Measurements from ENCODE around the gene DMBT1.
"Not testable (repeated sequence)": the region's sequence is repeated elsewhere in the genome, so short reads cannot be mapped to it uniquely, and the experiment has no call there.

Gene DMBT1

DNA sequence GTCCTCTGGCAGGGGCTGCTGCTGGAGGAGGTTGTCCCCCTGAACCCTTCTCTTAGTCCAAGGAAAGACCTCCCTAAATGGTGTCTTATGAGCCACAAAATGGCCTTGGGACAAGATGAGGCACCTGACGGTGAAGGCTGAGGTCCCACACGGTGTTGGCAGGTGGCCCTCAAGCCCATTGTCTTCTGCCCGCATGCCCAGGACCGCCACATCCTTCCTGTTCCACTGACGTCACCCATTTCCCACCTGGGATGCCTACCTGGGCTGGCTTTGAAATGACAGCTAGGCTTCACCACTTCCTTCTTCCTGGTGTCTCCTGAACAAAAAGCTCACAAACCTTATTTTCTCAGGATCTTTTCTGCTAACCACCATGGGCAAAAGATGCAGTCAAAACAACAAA is 2.1 kb upstream of the DMBT1 start:
- H3K36me3 Mint-ChIP-seq: no peaks in the 10 kb centered on the region
- no peaks in the 10 kb centered on the region for H3K9me3 Mint-ChIP-seq
- H3K27ac Mint-ChIP-seq: peak overlapping the region; percentile 72
- H3K4me3 Mint-ChIP-seq: no peak overlapping the region
- DNase-seq (ENCODE audit: low spot score in 2 of 2) (no peak), ATAC-seq (peak; percentile 16)
- peaks cover 32% of the 10 kb centered on the region for H3K4me1 Mint-ChIP-seq

GRCh38 chr10:122559228-122559627 is 1.3 kb upstream of the DMBT1 start:
- peak; percentile 49 for ATAC-seq
- H3K9me3 Mint-ChIP-seq: no peaks in the 10 kb centered on the region
- H3K27ac Mint-ChIP-seq: peak overlapping the region; percentile 72
- H3K36me3 Mint-ChIP-seq: no peaks in the 10 kb centered on the region
- DNase-seq (ENCODE audit: low spot score in 2 of 2): no peak
- H3K4me3 Mint-ChIP-seq: no peak overlapping the region
- H3K4me1 Mint-ChIP-seq: peaks cover 32% of the 10 kb centered on the region

GRCh38 chr10:122561212-122561611 is 658 bp downstream of the DMBT1 start:
- Mint-ChIP-seq H3K4me1 (peaks cover 32% of the 10 kb centered on the region), H3K36me3 (no peaks in the 10 kb centered on the region), H3K4me3 (no peak overlapping the region), H3K9me3 (no peaks in the 10 kb centered on the region), H3K27ac (no peak overlapping the region)
- DNase-seq (ENCODE audit: low spot score in 2 of 2): no peak
- ATAC-seq: no peak

DNA sequence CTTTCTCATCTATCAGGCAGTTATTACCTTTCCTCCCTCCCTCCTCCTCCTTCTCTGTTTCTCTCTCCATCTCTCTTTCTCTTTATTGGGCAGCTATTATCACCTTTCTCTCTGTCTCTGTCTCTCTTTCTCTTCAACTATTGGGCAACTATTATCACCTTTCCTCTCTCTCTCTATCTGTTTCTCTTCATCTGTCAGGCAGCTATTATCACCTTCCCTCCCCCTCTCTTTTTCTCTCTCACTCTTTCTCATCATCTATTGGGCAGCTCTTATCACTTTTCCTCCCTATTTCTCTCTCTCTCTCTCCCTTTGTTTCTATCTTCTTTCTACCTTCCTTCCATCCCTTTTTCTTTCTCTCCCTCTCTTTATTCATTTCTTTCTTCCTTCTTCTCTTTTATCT is 1.2 kb downstream of the DMBT1 start:
- Mint-ChIP-seq H3K27ac (no peak overlapping the region), H3K4me3 (no peak overlapping the region), H3K9me3 (no peaks in the 10 kb centered on the region)

DNA sequence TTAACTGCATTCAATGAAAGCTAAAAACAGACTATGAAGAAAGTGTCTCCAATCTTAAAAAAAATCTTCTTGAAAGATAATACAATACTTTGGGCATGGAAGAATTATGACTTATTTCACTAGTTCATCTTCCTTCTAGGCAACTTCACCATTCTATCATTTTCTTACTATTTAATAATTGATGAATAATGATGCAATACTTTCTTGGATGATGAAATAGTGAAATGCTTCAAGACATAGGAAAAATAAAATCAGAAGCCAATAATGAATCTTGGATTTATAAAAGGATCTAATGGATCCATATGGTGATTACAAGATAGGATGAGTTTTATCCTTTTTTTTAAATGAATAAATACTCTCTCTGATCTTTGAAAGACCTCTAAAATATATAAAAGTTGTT is 4.4 kb downstream of the DMBT1 start:
- peaks cover 12% of the 10 kb centered on the region for H3K4me1 Mint-ChIP-seq
- DNase-seq (ENCODE audit: low spot score in 2 of 2) (no peak), ATAC-seq (no peak)
- no peaks in the 10 kb centered on the region for H3K36me3 Mint-ChIP-seq
- no peaks in the 10 kb centered on the region for H3K9me3 Mint-ChIP-seq
- H3K4me3 Mint-ChIP-seq: no peak overlapping the region
- no peak overlapping the region for H3K27ac Mint-ChIP-seq

More for the DNA sequence above, 1.2 kb downstream of the DMBT1 start:
- DNase-seq (ENCODE audit: low spot score in 2 of 2) (no peak), ATAC-seq (no peak)
- Mint-ChIP-seq H3K36me3 (no peaks in the 10 kb centered on the region), H3K4me1 (peaks cover 32% of the 10 kb centered on the region)

- peak; percentile 49 for ATAC-seq
- peak; percentile 66 to 85 for DNase-seq (ENCODE audit: low spot score in 2 of 2)
- Mint-ChIP-seq H3K4me1 (peaks cover 11% of the 10 kb centered on the region), H3K27ac (no peak overlapping the region), H3K9me3 (no peaks in the 10 kb centered on the region), H3K4me3 (no peak overlapping the region), H3K36me3 (no peaks in the 10 kb centered on the region)
Measured at GRCh38 chr10:122565766-122566206, 5.2 kb downstream of the DMBT1 start.

- H3K4me1 Mint-ChIP-seq: peaks cover 6% of the 10 kb centered on the region
- no peaks in the 10 kb centered on the region for H3K36me3 Mint-ChIP-seq
- H3K9me3 Mint-ChIP-seq: no peaks in the 10 kb centered on the region
- no peak overlapping the region for H3K27ac Mint-ChIP-seq
- ATAC-seq: no peak
- no peak for DNase-seq (ENCODE audit: low spot score in 2 of 2)
- no peak overlapping the region for H3K4me3 Mint-ChIP-seq
Measured at GRCh38 chr10:122566632-122567031, 6.1 kb downstream of the DMBT1 start.

GRCh38 chr10:122567056-122567660 is 6.6 kb downstream of the DMBT1 start:
- H3K9me3 Mint-ChIP-seq: no peaks in the 10 kb centered on the region
- DNase-seq (ENCODE audit: low spot score in 2 of 2) (peak; percentile 35 to 62), ATAC-seq (peak; percentile 63)
- H3K27ac Mint-ChIP-seq: no peak overlapping the region
- H3K4me1 Mint-ChIP-seq: peaks cover under 1% of the 10 kb centered on the region
- H3K36me3 Mint-ChIP-seq: no peaks in the 10 kb centered on the region
- H3K4me3 Mint-ChIP-seq: no peak overlapping the region

DNA sequence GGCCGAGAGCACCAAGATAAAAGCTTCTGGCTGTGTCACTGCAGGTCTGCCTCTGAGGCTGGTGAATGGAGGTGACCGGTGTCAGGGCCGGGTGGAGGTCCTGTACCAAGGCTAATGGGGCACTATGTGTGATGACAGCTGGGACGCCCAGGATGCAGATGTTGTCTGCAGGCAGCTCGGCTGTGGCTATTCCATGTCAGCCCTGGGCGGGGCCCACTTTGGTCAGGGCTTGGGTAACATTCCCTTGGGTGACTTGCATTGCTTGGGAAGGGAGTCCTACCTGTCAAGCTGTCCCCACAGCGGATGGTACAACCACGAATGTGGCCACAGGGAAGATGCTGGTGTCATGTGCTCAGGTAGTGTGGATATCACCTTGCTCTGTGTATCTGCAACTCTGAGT is 8.0 kb downstream of the DMBT1 start:
- Mint-ChIP-seq H3K36me3 (no peaks in the 10 kb centered on the region), H3K4me1 (no peaks in the 10 kb centered on the region)

DNA sequence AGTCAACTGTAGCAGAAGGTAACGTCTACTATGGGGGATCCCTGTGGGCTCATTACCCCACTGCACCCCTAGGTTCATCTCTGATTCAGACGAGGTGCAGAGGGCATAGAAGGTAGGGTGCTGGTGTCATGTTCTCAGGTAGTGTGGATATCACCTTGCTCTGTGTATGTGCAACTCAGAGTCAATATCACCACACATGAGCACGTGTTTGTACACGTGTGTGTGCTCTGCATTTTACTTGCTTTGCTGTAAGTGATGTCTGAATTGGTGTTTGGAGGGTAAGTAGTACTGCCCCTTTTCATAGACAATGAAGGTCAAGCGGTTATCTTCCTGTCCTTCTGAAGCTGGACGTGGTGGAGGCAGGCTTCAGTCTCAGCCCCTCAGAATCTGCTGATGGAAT is 10.4 kb downstream of the DMBT1 start:
- Mint-ChIP-seq H3K4me3 (no peak overlapping the region), H3K27ac (no peak overlapping the region), H3K4me1 (no peaks in the 10 kb centered on the region), H3K36me3 (no peaks in the 10 kb centered on the region), H3K9me3 (no peaks in the 10 kb centered on the region)
- DNase-seq (ENCODE audit: low spot score in 2 of 2) (no peak), ATAC-seq (no peak)

More for the DNA sequence above, 8.0 kb downstream of the DMBT1 start:
- Mint-ChIP-seq H3K27ac (no peak overlapping the region), H3K9me3 (no peaks in the 10 kb centered on the region), H3K4me3 (no peak overlapping the region)
- no peak for DNase-seq (ENCODE audit: low spot score in 2 of 2)
- ATAC-seq: no peak

GRCh38 chr10:122571892-122572291 is 11.3 kb downstream of the DMBT1 start:
- H3K4me1 Mint-ChIP-seq: no peaks in the 10 kb centered on the region
- H3K27ac Mint-ChIP-seq: no peak overlapping the region
- H3K9me3 Mint-ChIP-seq: no peaks in the 10 kb centered on the region
- no peak for DNase-seq (ENCODE audit: low spot score in 2 of 2)
- H3K4me3 Mint-ChIP-seq: no peak overlapping the region
- H3K36me3 Mint-ChIP-seq: no peaks in the 10 kb centered on the region
- no peak for ATAC-seq

DNA sequence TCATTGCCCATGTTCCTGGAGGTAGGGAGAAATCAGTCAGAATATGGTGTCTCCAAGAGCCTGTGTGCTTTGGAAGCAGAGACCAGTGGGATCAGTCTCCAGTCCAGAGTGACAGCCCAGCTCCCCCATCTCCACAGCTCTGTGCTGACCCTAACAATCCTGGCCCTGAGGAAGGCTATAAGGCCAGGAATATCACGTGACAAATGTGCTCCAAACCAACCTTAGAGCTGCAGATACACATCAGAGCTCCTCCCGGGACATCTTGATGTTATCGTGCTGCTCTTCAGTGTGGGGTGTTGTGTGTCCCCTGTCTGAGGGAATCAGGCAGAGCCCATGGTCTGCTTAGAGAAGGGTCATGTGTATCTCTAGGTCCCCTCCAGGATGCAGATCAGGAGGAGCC is 15.2 kb downstream of the DMBT1 start:
- no peaks in the 10 kb centered on the region for H3K9me3 Mint-ChIP-seq
- ATAC-seq: no peak
- no peak overlapping the region for H3K4me3 Mint-ChIP-seq
- no peak for DNase-seq (ENCODE audit: low spot score in 2 of 2)
- H3K4me1 Mint-ChIP-seq: no peaks in the 10 kb centered on the region
- H3K36me3 Mint-ChIP-seq: no peaks in the 10 kb centered on the region
- H3K27ac Mint-ChIP-seq: no peak overlapping the region

DNA sequence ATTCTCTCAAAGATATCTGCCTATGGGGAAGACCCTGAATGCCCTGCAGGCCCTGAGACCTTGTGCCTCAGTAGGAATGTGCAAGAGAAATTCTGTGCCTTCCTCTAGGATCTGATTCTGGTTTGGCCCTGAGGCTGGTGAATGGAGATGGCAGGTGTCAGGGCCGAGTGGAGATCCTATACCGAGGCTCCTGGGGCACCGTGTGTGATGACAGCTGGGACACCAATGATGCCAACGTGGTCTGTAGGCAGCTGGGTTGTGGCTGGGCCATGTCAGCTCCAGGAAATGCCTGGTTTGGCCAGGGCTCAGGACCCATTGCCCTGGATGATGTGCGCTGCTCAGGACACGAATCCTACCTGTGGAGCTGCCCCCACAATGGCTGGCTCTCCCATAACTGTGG is 15.7 kb downstream of the DMBT1 start:
- no peaks in the 10 kb centered on the region for H3K4me1 Mint-ChIP-seq
- H3K9me3 Mint-ChIP-seq: no peaks in the 10 kb centered on the region
- H3K4me3 Mint-ChIP-seq: no peak overlapping the region
- DNase-seq (ENCODE audit: low spot score in 2 of 2): no peak
- H3K36me3 Mint-ChIP-seq: no peaks in the 10 kb centered on the region
- no peak overlapping the region for H3K27ac Mint-ChIP-seq
- ATAC-seq: no peak

- Mint-ChIP-seq H3K4me3 (no peak overlapping the region), H3K36me3 (no peaks in the 10 kb centered on the region), H3K9me3 (no peaks in the 10 kb centered on the region), H3K27ac (no peak overlapping the region), H3K4me1 (no peaks in the 10 kb centered on the region)
- ATAC-seq (peak; percentile 6), DNase-seq (ENCODE audit: low spot score in 2 of 2) (no peak)
Measured at GRCh38 chr10:122577311-122577885, 16.8 kb downstream of the DMBT1 start.

DNA sequence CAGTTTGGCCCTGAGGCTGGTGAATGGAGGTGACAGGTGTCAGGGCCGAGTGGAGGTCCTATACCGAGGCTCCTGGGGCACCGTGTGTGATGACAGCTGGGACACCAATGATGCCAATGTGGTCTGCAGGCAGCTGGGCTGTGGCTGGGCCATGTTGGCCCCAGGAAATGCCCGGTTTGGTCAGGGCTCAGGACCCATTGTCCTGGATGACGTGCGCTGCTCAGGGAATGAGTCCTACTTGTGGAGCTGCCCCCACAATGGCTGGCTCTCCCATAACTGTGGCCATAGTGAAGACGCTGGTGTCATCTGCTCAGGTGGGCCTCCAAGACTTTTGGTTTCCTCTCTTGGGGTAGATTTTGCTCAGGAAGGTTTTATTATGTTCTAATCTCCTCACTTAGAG is 25.5 kb downstream of the DMBT1 start:
- not testable (repeated sequence) for H3K9me3 Mint-ChIP-seq; H3K4me3 Mint-ChIP-seq; H3K27ac Mint-ChIP-seq; H3K36me3 Mint-ChIP-seq; DNase-seq (ENCODE audit: low spot score in 2 of 2); H3K4me1 Mint-ChIP-seq; ATAC-seq

- H3K36me3 Mint-ChIP-seq: no peaks in the 10 kb centered on the region
- no peaks in the 10 kb centered on the region for H3K9me3 Mint-ChIP-seq
- no peak overlapping the region for H3K4me3 Mint-ChIP-seq
- no peak for ATAC-seq
- no peak overlapping the region for H3K27ac Mint-ChIP-seq
- H3K4me1 Mint-ChIP-seq: no peaks in the 10 kb centered on the region
- no peak for DNase-seq (ENCODE audit: low spot score in 2 of 2)
Measured at GRCh38 chr10:122587098-122587760, 26.7 kb downstream of the DMBT1 start.
